GM21619 (cell line): ENCODE results near the gene HOXA7.

Experiments
- ATAC-seq: cut with Tn5 transposase; IDR thresholded peaks from one replicate; pipeline ENCODE4 v1.9.1; 2021; ENCODE audit not compliant: unreplicated experiment

HOXA7 gene

GRCh38 chr7:27156508-27156898 is at the start of gene HOXA7:
Gene HOXA7, minus strand, starts transcription at chr7:27156675. Its CDS starts 130 bp downstream, at chr7:27156545.
- ATAC-seq: no peak

GRCh38 chr7:27205325-27206280 is 49.1 kb upstream of the HOXA7 start:
- no peak for ATAC-seq

GRCh38 chr7:27204851-27205322 is 48.4 kb upstream of the HOXA7 start:
- ATAC-seq: no peak

- no peak for ATAC-seq
Observed at GRCh38 chr7:27203964-27204594, 47.6 kb upstream of the HOXA7 start.

- ATAC-seq: no peak
Observed at GRCh38 chr7:27203365-27203953, 47.0 kb upstream of the HOXA7 start.

- ATAC-seq: no peak
Observed at GRCh38 chr7:27202862-27203134, 46.3 kb upstream of the HOXA7 start.

- no peak for ATAC-seq
Observed at GRCh38 chr7:27202018-27202861, 45.8 kb upstream of the HOXA7 start.

- ATAC-seq: no peak
Observed at GRCh38 chr7:27201580-27202017, 45.1 kb upstream of the HOXA7 start.

- ATAC-seq: no peak
Observed at GRCh38 chr7:27200761-27201579, 44.5 kb upstream of the HOXA7 start.

GRCh38 chr7:27199849-27200760 is 43.6 kb upstream of the HOXA7 start, which contains the start of gene HOXA13:
Gene HOXA13, minus strand, starts transcription at chr7:27200091. Its CDS starts 14 bp downstream, at chr7:27200077.
- ATAC-seq: no peak

- no peak for ATAC-seq
Observed at GRCh38 chr7:27198871-27199801, 42.7 kb upstream of the HOXA7 start.

- ATAC-seq: no peak
Observed at GRCh38 chr7:27198138-27198841, 41.8 kb upstream of the HOXA7 start.

GRCh38 chr7:27197137-27198042 is 40.9 kb upstream of the HOXA7 start:
- ATAC-seq: no peak

GRCh38 chr7:27196287-27196767 is 39.9 kb upstream of the HOXA7 start:
- no peak for ATAC-seq

- no peak for ATAC-seq
Observed at GRCh38 chr7:27194686-27195379, 38.4 kb upstream of the HOXA7 start.

- no peak for ATAC-seq
Observed at GRCh38 chr7:27194002-27194352, 37.5 kb upstream of the HOXA7 start.
